K562 (cell line): ENCODE measurements around the gene USP13. TPM values are rescaled to one million over a fixed set of nuclear protein-coding genes. Genes with fewer than 3 reads are reported as not detected.

Source experiments
- C11orf30 ChIP-seq: fragments of 450-650 bp; IDR thresholded peaks from 2 replicates; pipeline ENCODE4 v1.6.1; 2016; ENCODE audit warnings: low read depth, mild to moderate bottlenecking
- COPS2 ChIP-seq: fragments of 450-650 bp; conservative IDR thresholded peaks from 2 replicates; pipeline ENCODE4 v1.6.1; 2016; ENCODE audit warnings: mild to moderate bottlenecking, moderate library complexity
- FUS ChIP-seq: fragments of 200-400 bp; formaldehyde crosslinking; optimal IDR thresholded peaks from 2 replicates; pipeline ENCODE3; 2017; ENCODE audit warnings: low read depth, low read length
- RAD51 ChIP-seq: fragments of 450-650 bp; IDR thresholded peaks from 2 replicates; pipeline ENCODE4 v1.7.1; 2016; ENCODE audit warnings: low read depth, mild to moderate bottlenecking, borderline replicate concordance
- RNF2 ChIP-seq: sonication (generic); IDR thresholded peaks from 2 replicates; pipeline ENCODE4 v1.6.1; 2016
- SMAD3 ChIP-seq: fragments of 450-650 bp; formaldehyde crosslinking; conservative IDR thresholded peaks from 2 replicates; pipeline ENCODE4 v1.4.0; 2020; ENCODE audit warnings: mild to moderate bottlenecking
- ZNF217 ChIP-seq: sonication (generic); formaldehyde crosslinking; IDR thresholded peaks from 2 replicates; pipeline ENCODE4 v1.8.0; 2022; ENCODE audit warnings: mild to moderate bottlenecking, missing genetic modification reagents
- ZNF347 ChIP-seq: fragments of 450-650 bp; formaldehyde crosslinking; IDR thresholded peaks from 2 replicates; pipeline ENCODE4 v1.4.0; 2020; ENCODE audit warnings: low read depth, mild to moderate bottlenecking, moderate library complexity
- ZNF584 ChIP-seq: fragments of 200-800 bp; sonication (Bioruptor generic); IDR thresholded peaks from 2 replicates; pipeline ENCODE4 v1.6.1; 2016; ENCODE audit warnings: low read depth, mild to moderate bottlenecking, missing genetic modification characterization, missing compliant biosample characterization
- ZNF586 ChIP-seq: fragments of 450-650 bp; formaldehyde crosslinking; conservative IDR thresholded peaks from 2 replicates; pipeline ENCODE4 v1.4.0; 2020; ENCODE audit warnings: mild to moderate bottlenecking, moderate library complexity
- polyA plus RNA-seq, 8 experiments: library from polyadenylated mRNA; depleted of rRNA in 4 of 8; stranded (reverse) in 5 of 8; unstranded in 3 of 8; fragments of >200 nt; fragmentation: Nextera tagmentation in 2 of 8; fragmentation: Illumina TruSeq in 1 of 8; extraction: Ambion mirVana in 2 of 8; extraction: Trizol in 1 of 8; gene quantifications; 2 replicates each; pipeline versions ENCODE4 v1.2.1 to v1.2.3, GENCODE V29; 2011 to 2014; ENCODE audit warnings: inconsistent platforms in 1 of 8, missing spikeins in 1 of 8
- total RNA-seq, 7 experiments: library from RNA; depleted of rRNA in 6 of 7; stranded (reverse); fragments of >200 nt in 6 of 7; fragmentation: Illumina TruSeq in 2 of 7; extraction: Trizol in 2 of 7; gene quantifications; 2 replicates each; pipeline versions ENCODE4 v1.2.1 to v1.2.3, GENCODE V29; 2011 to 2021; ENCODE audit warnings: low replicate concordance in 1 of 7
- TF ChIP-seq, protein P1 (sequence below), 2 experiments: fragments of 450-650 bp; formaldehyde crosslinking in 1 of 2; IDR thresholded peaks; 2 replicates each; pipeline versions ENCODE4 v1.4.0 to v1.6.1; 2014 to 2020; ENCODE audit warnings: mild to moderate bottlenecking in 2 of 2, borderline replicate concordance in 1 of 2, low read depth in 1 of 2
- TF ChIP-seq, protein P2 (sequence below): fragments of 250-450 bp; sonication (Bioruptor Pico); IDR thresholded peaks from 2 replicates; pipeline ENCODE4 v1.6.1; 2021; ENCODE audit warnings: mild to moderate bottlenecking
- TF ChIP-seq, protein P3 (sequence below): fragments of 450-650 bp; formaldehyde crosslinking; IDR thresholded peaks from 2 replicates; pipeline ENCODE4 v1.4.0; 2020; ENCODE audit warnings: mild to moderate bottlenecking, mixed read lengths
- TF ChIP-seq, protein P4 (sequence below): sonication (generic); formaldehyde crosslinking; IDR thresholded peaks from 2 replicates; pipeline ENCODE4 v1.8.0; 2022; ENCODE audit warnings: missing genetic modification reagents, mild to moderate bottlenecking, borderline replicate concordance

Gene USP13
- total and polyA plus RNA-seq, 9 of the 15 experiments (the other 6 are each of a cell fraction or from before 2014, with no cell fraction given) = 0.11 to 2.3 (median 0.51) TPM

DNA sequence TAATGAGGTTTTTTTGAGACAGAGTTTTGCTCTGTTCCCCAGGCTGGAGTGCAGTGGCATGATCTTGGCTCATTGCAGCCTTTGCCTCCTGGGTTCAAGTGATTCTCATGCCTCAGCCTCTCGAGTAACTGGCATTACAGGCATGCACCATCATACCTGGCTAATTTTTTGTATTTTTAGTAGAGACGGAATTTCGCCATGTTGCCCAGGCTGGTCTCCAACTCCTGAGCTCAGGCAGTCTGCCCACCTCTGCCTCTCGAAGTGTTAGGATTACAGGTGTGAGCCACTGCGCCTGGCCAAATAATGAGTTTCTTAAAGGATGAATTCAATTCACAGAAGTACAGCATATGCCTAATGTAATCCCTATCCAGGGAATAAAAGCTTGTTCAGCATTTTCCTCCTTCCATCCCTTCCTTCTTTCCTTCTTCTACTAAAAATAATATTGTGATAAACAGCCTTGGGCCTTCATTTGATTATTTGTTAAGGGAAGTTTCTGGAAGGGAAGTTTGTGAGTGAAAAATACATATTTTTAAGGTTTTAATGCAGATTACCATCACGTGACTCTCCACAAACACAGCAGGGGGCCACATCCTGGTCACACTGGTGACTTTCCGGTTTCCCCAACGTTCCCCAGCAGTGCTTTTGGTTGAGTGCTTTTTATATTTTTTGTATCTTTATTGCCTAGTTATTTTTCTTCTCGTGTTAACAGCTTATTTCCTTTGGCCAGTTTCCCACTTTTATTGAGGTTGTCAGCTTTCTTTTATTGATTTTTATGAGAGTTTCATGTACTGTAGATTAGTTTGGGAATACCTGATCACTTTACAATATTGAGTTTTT is 116.8 kb downstream of the USP13 start (continued):
- TF ChIP-seq, protein P1, sequence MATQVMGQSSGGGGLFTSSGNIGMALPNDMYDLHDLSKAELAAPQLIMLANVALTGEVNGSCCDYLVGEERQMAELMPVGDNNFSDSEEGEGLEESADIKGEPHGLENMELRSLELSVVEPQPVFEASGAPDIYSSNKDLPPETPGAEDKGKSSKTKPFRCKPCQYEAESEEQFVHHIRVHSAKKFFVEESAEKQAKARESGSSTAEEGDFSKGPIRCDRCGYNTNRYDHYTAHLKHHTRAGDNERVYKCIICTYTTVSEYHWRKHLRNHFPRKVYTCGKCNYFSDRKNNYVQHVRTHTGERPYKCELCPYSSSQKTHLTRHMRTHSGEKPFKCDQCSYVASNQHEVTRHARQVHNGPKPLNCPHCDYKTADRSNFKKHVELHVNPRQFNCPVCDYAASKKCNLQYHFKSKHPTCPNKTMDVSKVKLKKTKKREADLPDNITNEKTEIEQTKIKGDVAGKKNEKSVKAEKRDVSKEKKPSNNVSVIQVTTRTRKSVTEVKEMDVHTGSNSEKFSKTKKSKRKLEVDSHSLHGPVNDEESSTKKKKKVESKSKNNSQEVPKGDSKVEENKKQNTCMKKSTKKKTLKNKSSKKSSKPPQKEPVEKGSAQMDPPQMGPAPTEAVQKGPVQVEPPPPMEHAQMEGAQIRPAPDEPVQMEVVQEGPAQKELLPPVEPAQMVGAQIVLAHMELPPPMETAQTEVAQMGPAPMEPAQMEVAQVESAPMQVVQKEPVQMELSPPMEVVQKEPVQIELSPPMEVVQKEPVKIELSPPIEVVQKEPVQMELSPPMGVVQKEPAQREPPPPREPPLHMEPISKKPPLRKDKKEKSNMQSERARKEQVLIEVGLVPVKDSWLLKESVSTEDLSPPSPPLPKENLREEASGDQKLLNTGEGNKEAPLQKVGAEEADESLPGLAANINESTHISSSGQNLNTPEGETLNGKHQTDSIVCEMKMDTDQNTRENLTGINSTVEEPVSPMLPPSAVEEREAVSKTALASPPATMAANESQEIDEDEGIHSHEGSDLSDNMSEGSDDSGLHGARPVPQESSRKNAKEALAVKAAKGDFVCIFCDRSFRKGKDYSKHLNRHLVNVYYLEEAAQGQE (IDR thresholded peaks at IDR 0.05; ENCODE audit: borderline replicate concordance) = no peak
- TF ChIP-seq, protein P1 (CRISPR knock-in tag; IDR thresholded peaks at IDR 0.05; ENCODE audit: low read depth) = no peak
- TF ChIP-seq RNF2 (no peak), RAD51 (peak; percentile 50), FUS (no peak), COPS2 (no peak), ZNF347 (CRISPR knock-in tag) (no peak), ZNF586 (CRISPR knock-in tag) (no peak), SMAD3 (CRISPR knock-in tag) (no peak), ZNF217 (CRISPR knock-in tag) (no peak), C11orf30 (peak; percentile 65), ZNF584 (CRISPR knock-in tag) (no peak)
- TF ChIP-seq, protein P2, sequence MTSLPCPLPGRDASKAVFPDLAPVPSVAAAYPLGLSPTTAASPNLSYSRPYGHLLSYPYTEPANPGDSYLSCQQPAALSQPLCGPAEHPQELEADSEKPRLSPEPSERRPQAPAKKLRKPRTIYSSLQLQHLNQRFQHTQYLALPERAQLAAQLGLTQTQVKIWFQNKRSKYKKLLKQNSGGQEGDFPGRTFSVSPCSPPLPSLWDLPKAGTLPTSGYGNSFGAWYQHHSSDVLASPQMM (CRISPR knock-in tag) = no peak
- TF ChIP-seq, protein P3, sequence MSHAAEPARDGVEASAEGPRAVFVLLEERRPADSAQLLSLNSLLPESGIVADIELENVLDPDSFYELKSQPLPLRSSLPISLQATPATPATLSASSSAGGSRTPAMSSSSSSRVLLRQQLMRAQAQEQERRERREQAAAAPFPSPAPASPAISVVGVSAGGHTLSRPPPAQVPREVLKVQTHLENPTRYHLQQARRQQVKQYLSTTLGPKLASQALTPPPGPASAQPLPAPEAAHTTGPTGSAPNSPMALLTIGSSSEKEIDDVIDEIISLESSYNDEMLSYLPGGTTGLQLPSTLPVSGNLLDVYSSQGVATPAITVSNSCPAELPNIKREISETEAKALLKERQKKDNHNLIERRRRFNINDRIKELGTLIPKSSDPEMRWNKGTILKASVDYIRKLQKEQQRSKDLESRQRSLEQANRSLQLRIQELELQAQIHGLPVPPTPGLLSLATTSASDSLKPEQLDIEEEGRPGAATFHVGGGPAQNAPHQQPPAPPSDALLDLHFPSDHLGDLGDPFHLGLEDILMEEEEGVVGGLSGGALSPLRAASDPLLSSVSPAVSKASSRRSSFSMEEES (CRISPR knock-in tag) = peak; percentile 87
- TF ChIP-seq, protein P4, sequence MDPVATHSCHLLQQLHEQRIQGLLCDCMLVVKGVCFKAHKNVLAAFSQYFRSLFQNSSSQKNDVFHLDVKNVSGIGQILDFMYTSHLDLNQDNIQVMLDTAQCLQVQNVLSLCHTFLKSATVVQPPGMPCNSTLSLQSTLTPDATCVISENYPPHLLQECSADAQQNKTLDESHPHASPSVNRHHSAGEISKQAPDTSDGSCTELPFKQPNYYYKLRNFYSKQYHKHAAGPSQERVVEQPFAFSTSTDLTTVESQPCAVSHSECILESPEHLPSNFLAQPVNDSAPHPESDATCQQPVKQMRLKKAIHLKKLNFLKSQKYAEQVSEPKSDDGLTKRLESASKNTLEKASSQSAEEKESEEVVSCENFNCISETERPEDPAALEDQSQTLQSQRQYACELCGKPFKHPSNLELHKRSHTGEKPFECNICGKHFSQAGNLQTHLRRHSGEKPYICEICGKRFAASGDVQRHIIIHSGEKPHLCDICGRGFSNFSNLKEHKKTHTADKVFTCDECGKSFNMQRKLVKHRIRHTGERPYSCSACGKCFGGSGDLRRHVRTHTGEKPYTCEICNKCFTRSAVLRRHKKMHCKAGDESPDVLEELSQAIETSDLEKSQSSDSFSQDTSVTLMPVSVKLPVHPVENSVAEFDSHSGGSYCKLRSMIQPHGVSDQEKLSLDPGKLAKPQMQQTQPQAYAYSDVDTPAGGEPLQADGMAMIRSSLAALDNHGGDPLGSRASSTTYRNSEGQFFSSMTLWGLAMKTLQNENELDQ (CRISPR knock-in tag) = no peak
